Tibial artery (tissue), 4 donors: Measurements from ENCODE around the gene NDE1.

Experiments
- DNase-seq, 2 donors: peaks; one replicate each; pipeline ENCODE4 v3.0.0-alpha.2; 2019
- H3K27ac ChIP-seq, 2 donors: fragments of 200-600 bp; sonication (generic) in 1 of 2; 1 replicate in 1 of 2; 2 replicates in 1 of 2; pipeline ENCODE4 v1.5.1; 2018 to 2019; ENCODE audit warnings: mild to moderate bottlenecking in 1 of 2
- H3K27me3 ChIP-seq, 2 donors: fragments of 200-600 bp; sonication (generic) in 1 of 2; one replicate each; pipeline versions ENCODE4 v1.5.1 to v1.6.0; 2016 to 2019
- H3K36me3 ChIP-seq, 3 donors: fragments of 200-600 bp; sonication (generic) in 2 of 3; one replicate each; pipeline ENCODE4 v1.5.1; 2016 to 2019; ENCODE audit warnings: mild to moderate bottlenecking in 2 of 3
- H3K4me1 ChIP-seq, 4 donors: fragments of 200-600 bp; sonication (generic) in 2 of 4; 1 replicate in 3 of 4; 2 replicates in 1 of 4; pipeline ENCODE4 v1.5.1; 2016 to 2019
- H3K4me3 ChIP-seq, 2 donors: fragments of 200-600 bp; sonication (generic) in 1 of 2; 1 replicate in 1 of 2; 2 replicates in 1 of 2; pipeline ENCODE4 v1.5.1; 2018 to 2019; ENCODE audit warnings: mild to moderate bottlenecking in 2 of 2
- H3K9me3 ChIP-seq, 3 donors: fragments of 200-600 bp; sonication (generic) in 1 of 3; one replicate each; pipeline ENCODE4 v1.5.1; 2016 to 2019
- CTCF ChIP-seq, 2 experiments: fragments of 200-600 bp in 1 of 2; fragments of 450-650 bp in 1 of 2; IDR thresholded peaks; one replicate each; pipeline ENCODE4 v1.5.1; 2017 to 2019; ENCODE audit warnings: antibody characterized with exemption in 2 of 2, mild to moderate bottlenecking in 1 of 2, moderate library complexity in 1 of 2
- intact Hi-C: fragments of 100-400 bp; cut with DNase I; formaldehyde crosslinking; loops from one replicate; pipeline ENCODE4 v1.15.0; 2023; ENCODE audit warnings: low total_unique reads

NDE1 gene

DNA sequence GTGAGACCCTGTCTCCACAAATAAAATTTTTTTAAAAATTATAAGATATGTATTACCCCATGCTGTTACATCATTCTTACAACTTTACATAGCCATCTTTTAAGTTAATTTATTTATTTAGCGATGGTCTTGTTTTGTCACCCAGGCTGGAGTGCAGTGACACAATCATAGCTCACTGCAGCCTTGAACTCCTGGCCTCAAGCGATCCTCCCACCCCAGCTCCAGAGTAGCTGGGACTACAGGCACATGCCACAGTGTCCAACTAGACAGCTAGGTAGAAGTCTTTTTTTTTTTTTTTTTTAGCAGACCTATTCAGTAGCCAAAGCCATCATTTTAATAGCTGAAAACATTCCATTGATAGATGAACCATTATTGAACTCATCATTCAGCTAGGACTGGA is 92.7 kb downstream of the NDE1 start:
- intact Hi-C loops = no loop called here
- no peak for TF ChIP-seq CTCF (IDR thresholded peaks at IDR 0.05)
- Histone ChIP-seq H3K9me3 (no peaks in the 10 kb centered on the region), H3K36me3 (peaks cover 100% of the 10 kb centered on the region in 3 donors), H3K27me3 (no peaks in the 10 kb centered on the region), H3K4me1 (no peaks in the 10 kb centered on the region), H3K4me3 (no peak overlapping the region), H3K27ac (no peak overlapping the region)
- no peak for DNase-seq

GRCh38 chr16:15743657-15744056 is 93.6 kb downstream of the NDE1 start:
- Histone ChIP-seq H3K9me3 (no peaks in the 10 kb centered on the region), H3K36me3 (peaks cover 100% of the 10 kb centered on the region in 3 donors), H3K27me3 (no peaks in the 10 kb centered on the region), H3K27ac (peak overlapping the region in 1 of 2 donors; percentile 27), H3K4me1 (no peaks in the 10 kb centered on the region), H3K4me3 (no peak overlapping the region)
- no peak for DNase-seq
- TF ChIP-seq CTCF (IDR thresholded peaks at IDR 0.05) = no peak
- intact Hi-C loops = no loop called here

DNA sequence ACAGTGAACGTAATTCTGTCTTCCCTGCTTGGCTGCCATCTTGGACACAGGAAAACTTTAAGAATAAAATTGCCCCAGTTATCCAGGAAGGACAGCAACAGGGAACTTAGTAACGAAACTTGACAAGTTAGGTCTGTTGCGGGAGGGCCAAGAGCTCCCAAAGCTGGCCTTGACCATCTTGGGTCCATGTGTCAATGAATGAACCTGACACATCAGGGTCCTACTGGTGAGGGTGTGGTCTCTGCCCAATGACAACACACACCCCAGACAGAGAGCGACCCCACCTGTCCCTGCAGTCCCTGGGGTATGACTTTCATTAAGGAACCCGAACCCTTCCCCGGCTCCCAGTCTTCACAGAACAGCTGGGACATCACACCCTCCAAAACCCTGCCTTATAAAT is 96.3 kb downstream of the NDE1 start:
- DNase-seq = no peak

GRCh38 chr16:15747937-15748336 is 97.9 kb downstream of the NDE1 start:
- intact Hi-C loops = no loop called here

More for the DNA sequence above, 96.3 kb downstream of the NDE1 start:
- Histone ChIP-seq H3K4me1 (no peaks in the 10 kb centered on the region), H3K27ac (peak overlapping the region in 1 of 2 donors; percentile 44), H3K4me3 (no peak overlapping the region), H3K9me3 (no peaks in the 10 kb centered on the region), H3K27me3 (no peaks in the 10 kb centered on the region), H3K36me3 (peaks cover 97 to 100% (median 97%) of the 10 kb centered on the region in 3 donors)
- intact Hi-C loops = no loop called here
- no peak for TF ChIP-seq CTCF (IDR thresholded peaks at IDR 0.05)

GRCh38 chr16:15748654-15749053 is 98.6 kb downstream of the NDE1 start:
- Histone ChIP-seq H3K9me3 (no peaks in the 10 kb centered on the region), H3K27me3 (no peaks in the 10 kb centered on the region), H3K36me3 (peaks cover 95 to 100% (median 95%) of the 10 kb centered on the region in 3 donors), H3K27ac (peak overlapping the region in 1 of 2 donors; percentile 48), H3K4me1 (peaks cover 0 to 6% (median 0%) of the 10 kb centered on the region in 4 donors), H3K4me3 (no peak overlapping the region)
- intact Hi-C loops = no loop called here
- DNase-seq = no peak
- TF ChIP-seq CTCF (IDR thresholded peaks at IDR 0.05) = no peak

More at GRCh38 chr16:15747937-15748336, 97.9 kb downstream of the NDE1 start:
- peaks cover 0 to 3% (median 0%) of the 10 kb centered on the region in 4 donors for H3K4me1 ChIP-seq
- H3K9me3 ChIP-seq = no peaks in the 10 kb centered on the region
- peaks cover 95 to 100% (median 95%) of the 10 kb centered on the region in 3 donors for H3K36me3 ChIP-seq
- no peak for TF ChIP-seq CTCF (IDR thresholded peaks at IDR 0.05)
- H3K27me3 ChIP-seq = no peaks in the 10 kb centered on the region
- DNase-seq = no peak
- no peak overlapping the region for H3K4me3 ChIP-seq
- peak overlapping the region in 1 of 2 donors; percentile 21 for H3K27ac ChIP-seq

- no peak for DNase-seq
- H3K4me1 ChIP-seq = peaks cover 0 to 6% (median 0%) of the 10 kb centered on the region in 4 donors
- intact Hi-C loops = no loop called here
- no peak for TF ChIP-seq CTCF (IDR thresholded peaks at IDR 0.05)
- H3K27me3 ChIP-seq = no peaks in the 10 kb centered on the region
- H3K4me3 ChIP-seq = no peak overlapping the region
- peaks cover 95 to 100% (median 95%) of the 10 kb centered on the region in 3 donors for H3K36me3 ChIP-seq
- peak overlapping the region; percentile 40 to 48 for H3K27ac ChIP-seq
- no peaks in the 10 kb centered on the region for H3K9me3 ChIP-seq
These were observed 99.3 kb downstream of the NDE1 start for GRCh38 chr16:15749371-15749770.
